HFF-Myc (cell line): ENCODE results near the gene PAPOLB.

Source experiments
- DNase-seq: peaks from one replicate; pipeline ENCODE4 v3.0.0-alpha.2; 2011; ENCODE audit warnings: low read depth; ENCODE audit errors: extremely low read depth
- H3K4me3 ChIP-seq: replicated peaks from 2 replicates; pipeline ENCODE4 v1.5.1; 2011; ENCODE audit warnings: low read depth, mild to moderate bottlenecking, control low read depth, low read length
- TF ChIP-seq, protein P1 (sequence below): IDR thresholded peaks from 2 replicates; pipeline ENCODE4 v1.5.1; 2012; ENCODE audit warnings: mild to moderate bottlenecking, low read depth, low read length, control low read depth; ENCODE audit errors: missing control alignments

The PAPOLB gene

GRCh38 chr7:4808565-4808964 is 53.3 kb downstream of the PAPOLB start:
- TF ChIP-seq, protein P1, sequence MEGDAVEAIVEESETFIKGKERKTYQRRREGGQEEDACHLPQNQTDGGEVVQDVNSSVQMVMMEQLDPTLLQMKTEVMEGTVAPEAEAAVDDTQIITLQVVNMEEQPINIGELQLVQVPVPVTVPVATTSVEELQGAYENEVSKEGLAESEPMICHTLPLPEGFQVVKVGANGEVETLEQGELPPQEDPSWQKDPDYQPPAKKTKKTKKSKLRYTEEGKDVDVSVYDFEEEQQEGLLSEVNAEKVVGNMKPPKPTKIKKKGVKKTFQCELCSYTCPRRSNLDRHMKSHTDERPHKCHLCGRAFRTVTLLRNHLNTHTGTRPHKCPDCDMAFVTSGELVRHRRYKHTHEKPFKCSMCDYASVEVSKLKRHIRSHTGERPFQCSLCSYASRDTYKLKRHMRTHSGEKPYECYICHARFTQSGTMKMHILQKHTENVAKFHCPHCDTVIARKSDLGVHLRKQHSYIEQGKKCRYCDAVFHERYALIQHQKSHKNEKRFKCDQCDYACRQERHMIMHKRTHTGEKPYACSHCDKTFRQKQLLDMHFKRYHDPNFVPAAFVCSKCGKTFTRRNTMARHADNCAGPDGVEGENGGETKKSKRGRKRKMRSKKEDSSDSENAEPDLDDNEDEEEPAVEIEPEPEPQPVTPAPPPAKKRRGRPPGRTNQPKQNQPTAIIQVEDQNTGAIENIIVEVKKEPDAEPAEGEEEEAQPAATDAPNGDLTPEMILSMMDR: no peak
- H3K4me3 ChIP-seq: no peak overlapping the region
- DNase-seq: no peak

DNA sequence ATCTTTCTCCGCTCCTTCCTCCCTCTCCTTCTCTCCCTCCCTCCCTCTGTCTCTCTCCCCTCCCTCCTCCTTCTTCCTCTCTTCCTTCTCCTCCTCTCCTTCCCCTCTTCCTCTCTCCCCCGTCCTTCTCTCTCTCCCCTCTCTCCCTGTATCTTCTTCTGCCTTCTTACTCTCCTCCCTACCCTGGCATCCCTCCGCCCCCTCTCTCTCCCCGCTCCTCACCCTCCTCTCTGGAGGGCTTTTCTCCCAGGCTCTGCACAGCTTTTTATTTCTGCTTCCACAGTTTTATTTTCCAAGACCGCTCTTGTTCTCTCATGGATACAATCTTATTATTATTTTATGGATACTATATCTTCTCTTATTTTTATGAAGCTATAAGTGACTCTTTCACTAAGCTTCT is 53.8 kb downstream of the PAPOLB start:
- H3K4me3 ChIP-seq: no peak overlapping the region
- TF ChIP-seq, protein P1: no peak
- DNase-seq: no peak
